Neural cell (in vitro differentiated cells): Measurements from ENCODE around the gene SLC6A9. TPM values are rescaled to one million over a fixed set of nuclear protein-coding genes. Genes with fewer than 3 reads are reported as not detected.

ENCODE experiments used
- H2AFZ ChIP-seq: fragments of 200-600, 300-800 bp; sonication (generic), shearing (Covaris generic); 2 replicates; pipeline ENCODE4 v1.6.0; 2014; ENCODE audit warnings: low read depth, mild to moderate bottlenecking, antibody characterized with exemption, low read length, moderate library complexity
- H3F3A ChIP-seq: fragments of 200-600 bp; shearing (Covaris generic); 2 replicates; pipeline ENCODE4 v1.6.1; 2016; ENCODE audit warnings: mild to moderate bottlenecking, moderate library complexity, mixed read lengths, antibody characterized with exemption, low read length; ENCODE audit not compliant: insufficient read depth, poor library complexity, severe bottlenecking
- H3K27ac ChIP-seq: fragments of 200-600, 300-800 bp; sonication (generic), shearing (Covaris generic); 2 replicates; pipeline ENCODE4 v1.5.1; 2014; ENCODE audit warnings: mild to moderate bottlenecking, low read length, moderate library complexity
- H3K27me3 ChIP-seq: fragments of 300-800, 200-600 bp; sonication (generic), shearing (Covaris generic); 2 replicates; pipeline ENCODE4 v1.6.0; 2014; ENCODE audit warnings: mild to moderate bottlenecking, low read depth, low read length, moderate library complexity; ENCODE audit not compliant: insufficient read depth
- H3K36me3 ChIP-seq: fragments of 300-800, 200-600 bp; sonication (generic), shearing (Covaris generic); 2 replicates; pipeline ENCODE4 v1.5.1; 2014; ENCODE audit warnings: mild to moderate bottlenecking, antibody characterized with exemption, low read length, moderate library complexity; ENCODE audit not compliant: insufficient read depth
- H3K4me2 ChIP-seq: fragments of 300-800, 200-600 bp; sonication (generic), shearing (Covaris generic); 2 replicates; pipeline ENCODE4 v1.6.0; 2014; ENCODE audit warnings: mild to moderate bottlenecking, low read length
- H3K4me3 ChIP-seq: fragments of 300-800, 200-600 bp; sonication (generic), shearing (Covaris generic); 2 replicates; pipeline ENCODE4 v1.5.1; 2014; ENCODE audit warnings: mild to moderate bottlenecking, low read length, moderate library complexity
- H3K79me2 ChIP-seq: fragments of 200-600 bp; shearing (Covaris generic); replicated peaks from 2 replicates; pipeline ENCODE4 v1.6.0; 2014; ENCODE audit warnings: mild to moderate bottlenecking, low read length, moderate library complexity; ENCODE audit not compliant: insufficient read depth
- H3K9ac ChIP-seq: fragments of 300-800, 200-600 bp; sonication (generic), shearing (Covaris generic); 2 replicates; pipeline ENCODE4 v1.6.1; 2016; ENCODE audit warnings: mild to moderate bottlenecking, low read length, mixed read lengths
- H3K9me2 ChIP-seq: fragments of 200-600 bp; shearing (Covaris generic); 2 replicates; pipeline ENCODE4 v1.6.1; 2016; ENCODE audit warnings: mild to moderate bottlenecking, low read length, mixed read lengths; ENCODE audit not compliant: insufficient read depth
- H3K9me3 ChIP-seq: fragments of 200-600, 300-800 bp; sonication (generic), shearing (Covaris generic); 2 replicates; pipeline ENCODE4 v1.6.1; 2016; ENCODE audit warnings: mild to moderate bottlenecking, mixed run types, low read length, moderate library complexity, mixed read lengths
- H4K20me1 ChIP-seq: fragments of 200-600 bp; shearing (Covaris generic); 2 replicates; pipeline ENCODE4 v1.6.1; 2016; ENCODE audit warnings: mild to moderate bottlenecking, mixed run types; ENCODE audit not compliant: insufficient read depth
- EP300 ChIP-seq: fragments of 450-650 bp; conservative IDR thresholded peaks from 2 replicates; pipeline ENCODE4 v1.6.1; 2014; ENCODE audit warnings: antibody characterized with exemption, mild to moderate bottlenecking, moderate library complexity; ENCODE audit not compliant: poor library complexity, severe bottlenecking
- EZH2 ChIP-seq: fragments of 200-600, 300-800 bp; shearing (Covaris generic), sonication (generic); IDR thresholded peaks from 2 replicates; pipeline ENCODE4 v1.6.1; 2014; ENCODE audit warnings: antibody characterized with exemption, low read length, borderline replicate concordance, mild to moderate bottlenecking; ENCODE audit not compliant: insufficient read depth, poor library complexity, severe bottlenecking
- MXI1 ChIP-seq: fragments of 450-650 bp; conservative IDR thresholded peaks from 2 replicates; pipeline ENCODE4 v1.6.1; 2014; ENCODE audit warnings: antibody characterized with exemption, mild to moderate bottlenecking; ENCODE audit not compliant: poor library complexity, severe bottlenecking
- POLR2AphosphoS5 ChIP-seq: IDR thresholded peaks from 2 replicates; pipeline ENCODE4 v1.6.1; 2012
- RAD21 ChIP-seq: fragments of 450-650 bp; conservative IDR thresholded peaks from 2 replicates; pipeline ENCODE4 v1.6.1; 2014; ENCODE audit warnings: antibody characterized with exemption, mild to moderate bottlenecking, moderate library complexity
- REST ChIP-seq: IDR thresholded peaks from 2 replicates; pipeline ENCODE4 v1.6.1; 2012; ENCODE audit warnings: borderline replicate concordance
- SMC3 ChIP-seq: fragments of 450-650 bp; conservative IDR thresholded peaks from 2 replicates; pipeline ENCODE4 v1.6.1; 2014; ENCODE audit warnings: antibody characterized with exemption, mild to moderate bottlenecking, moderate library complexity; ENCODE audit not compliant: poor library complexity
- TAF1 ChIP-seq: IDR thresholded peaks from 2 replicates; pipeline ENCODE4 v1.6.1; 2012; ENCODE audit warnings: low read depth
- polyA plus RNA-seq: library from polyadenylated mRNA; depleted of rRNA; stranded (reverse); fragments of >200 nt; gene quantifications from 2 replicates; pipeline ENCODE4 v1.2.3, GENCODE V29; 2014
- TF ChIP-seq, protein P1 (sequence below): fragments of 450-650 bp; IDR thresholded peaks from 2 replicates; pipeline ENCODE4 v1.5.1; 2014; ENCODE audit warnings: antibody characterized with exemption, mild to moderate bottlenecking, moderate library complexity; ENCODE audit not compliant: poor library complexity, severe bottlenecking

Gene SLC6A9
- polyA plus RNA-seq, 1 donor from 2014 or later, result 1.3 TPM

- no peak overlapping the region for H3K27ac ChIP-seq
- H3F3A ChIP-seq, result no peaks in the 10 kb centered on the region
- H4K20me1 ChIP-seq, result no peaks in the 10 kb centered on the region
- peak overlapping the region; percentile 94 for H3K4me2 ChIP-seq
- H3K9me3 ChIP-seq, result no peaks in the 10 kb centered on the region
- H3K36me3 ChIP-seq, result peaks cover 4% of the 10 kb centered on the region
- H3K9ac ChIP-seq, result no peak overlapping the region
- no peak overlapping the region for H2AFZ ChIP-seq
- no peaks in the 10 kb centered on the region for H3K27me3 ChIP-seq
- TF ChIP-seq SMC3, result no peak
- no peak for TF ChIP-seq REST
- no peak for TF ChIP-seq EZH2
- no peaks in the 10 kb centered on the region for H3K79me2 ChIP-seq
- H3K9me2 ChIP-seq, result no peaks in the 10 kb centered on the region
- peak overlapping the region; percentile 85 for H3K4me3 ChIP-seq
Measured at GRCh38 chr1:43969416-43969745, 61.9 kb downstream of the SLC6A9 start.

GRCh38 chr1:43968348-43968948 is 62.8 kb downstream of the SLC6A9 start:
- no peaks in the 10 kb centered on the region for H3K79me2 ChIP-seq
- H3K36me3 ChIP-seq, result peaks cover 12% of the 10 kb centered on the region
- no peaks in the 10 kb centered on the region for H3K9me2 ChIP-seq
- H4K20me1 ChIP-seq, result no peaks in the 10 kb centered on the region
- H3K4me2 ChIP-seq, result no peak overlapping the region
- no peak overlapping the region for H3K4me3 ChIP-seq
- H3K27me3 ChIP-seq, result no peaks in the 10 kb centered on the region
- no peaks in the 10 kb centered on the region for H3K9me3 ChIP-seq
- TF ChIP-seq EP300 (no peak), RAD21 (no peak), MXI1 (no peak), SMC3 (no peak), REST (no peak), TAF1 (no peak), EZH2 (no peak), POLR2AphosphoS5 (no peak)
- TF ChIP-seq, protein P1, sequence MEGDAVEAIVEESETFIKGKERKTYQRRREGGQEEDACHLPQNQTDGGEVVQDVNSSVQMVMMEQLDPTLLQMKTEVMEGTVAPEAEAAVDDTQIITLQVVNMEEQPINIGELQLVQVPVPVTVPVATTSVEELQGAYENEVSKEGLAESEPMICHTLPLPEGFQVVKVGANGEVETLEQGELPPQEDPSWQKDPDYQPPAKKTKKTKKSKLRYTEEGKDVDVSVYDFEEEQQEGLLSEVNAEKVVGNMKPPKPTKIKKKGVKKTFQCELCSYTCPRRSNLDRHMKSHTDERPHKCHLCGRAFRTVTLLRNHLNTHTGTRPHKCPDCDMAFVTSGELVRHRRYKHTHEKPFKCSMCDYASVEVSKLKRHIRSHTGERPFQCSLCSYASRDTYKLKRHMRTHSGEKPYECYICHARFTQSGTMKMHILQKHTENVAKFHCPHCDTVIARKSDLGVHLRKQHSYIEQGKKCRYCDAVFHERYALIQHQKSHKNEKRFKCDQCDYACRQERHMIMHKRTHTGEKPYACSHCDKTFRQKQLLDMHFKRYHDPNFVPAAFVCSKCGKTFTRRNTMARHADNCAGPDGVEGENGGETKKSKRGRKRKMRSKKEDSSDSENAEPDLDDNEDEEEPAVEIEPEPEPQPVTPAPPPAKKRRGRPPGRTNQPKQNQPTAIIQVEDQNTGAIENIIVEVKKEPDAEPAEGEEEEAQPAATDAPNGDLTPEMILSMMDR, result no peak
- H2AFZ ChIP-seq, result no peak overlapping the region
- H3K27ac ChIP-seq, result no peak overlapping the region
- no peak overlapping the region for H3K9ac ChIP-seq
- no peaks in the 10 kb centered on the region for H3F3A ChIP-seq
